ENCODE measurements around the gene FAM50A.

FAM50A gene

DNA sequence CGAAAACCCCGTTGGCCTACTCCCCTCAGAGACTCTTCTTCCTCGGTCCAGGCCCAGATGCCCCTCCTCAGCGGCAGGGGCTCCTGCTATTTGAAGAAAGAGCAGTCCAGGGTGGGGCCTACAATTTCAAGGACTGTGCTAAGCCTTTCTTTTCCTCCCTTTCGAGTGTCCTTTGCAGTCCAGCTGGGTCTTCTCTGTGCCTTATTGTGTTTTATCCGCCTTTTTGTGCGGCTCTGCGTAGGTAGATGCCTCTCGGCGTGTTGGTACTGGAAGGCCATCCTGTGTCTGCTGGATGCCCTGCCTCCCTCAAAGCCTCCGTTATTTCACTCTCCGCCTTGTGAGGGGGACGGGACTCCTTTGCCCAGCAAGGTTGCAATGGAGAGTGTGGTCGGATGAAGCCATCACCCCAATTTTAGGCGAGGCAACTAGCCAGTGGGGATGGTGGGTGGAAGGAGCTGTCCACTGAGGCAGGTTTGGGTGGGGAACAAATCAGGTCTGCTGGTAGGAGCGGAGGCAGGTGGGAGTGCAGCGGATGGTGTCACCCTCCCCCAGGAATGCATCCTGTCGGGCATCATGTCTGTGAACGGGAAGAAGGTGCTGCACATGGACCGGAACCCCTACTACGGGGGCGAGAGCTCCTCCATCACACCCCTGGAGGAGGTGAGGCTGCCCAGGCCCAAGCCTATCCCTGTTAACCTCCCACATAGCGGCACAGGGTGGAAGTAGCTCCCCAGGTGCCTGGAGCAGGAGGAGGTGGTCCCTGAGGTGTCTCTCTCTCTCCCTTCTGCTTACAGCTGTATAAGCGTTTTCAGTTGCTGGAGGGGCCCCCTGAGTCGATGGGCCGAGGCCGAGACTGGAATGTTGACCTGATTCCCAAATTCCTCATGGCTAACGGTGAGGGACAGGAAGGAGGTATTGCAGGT is 5.7 kb upstream of the FAM50A start:
- DNase-seq = peak in 1 of 58 donors; percentile 2

DNA sequence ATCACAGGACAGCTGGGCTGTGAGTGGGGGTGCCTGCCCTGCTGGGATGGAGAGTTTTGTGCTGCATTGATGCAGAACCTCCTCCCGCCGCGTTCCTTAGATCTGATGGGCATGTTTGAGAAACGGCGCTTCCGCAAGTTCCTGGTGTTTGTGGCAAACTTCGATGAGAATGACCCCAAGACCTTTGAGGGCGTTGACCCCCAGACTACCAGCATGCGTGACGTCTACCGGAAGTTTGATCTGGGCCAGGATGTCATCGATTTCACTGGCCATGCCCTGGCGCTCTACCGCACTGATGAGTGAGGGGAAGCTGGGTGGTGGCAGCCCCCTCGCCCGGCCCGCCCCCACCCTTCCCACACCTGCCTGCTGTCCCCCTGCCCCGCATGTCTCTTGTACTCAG is 4.1 kb upstream of the FAM50A start:
- DNase-seq = no peak

DNA sequence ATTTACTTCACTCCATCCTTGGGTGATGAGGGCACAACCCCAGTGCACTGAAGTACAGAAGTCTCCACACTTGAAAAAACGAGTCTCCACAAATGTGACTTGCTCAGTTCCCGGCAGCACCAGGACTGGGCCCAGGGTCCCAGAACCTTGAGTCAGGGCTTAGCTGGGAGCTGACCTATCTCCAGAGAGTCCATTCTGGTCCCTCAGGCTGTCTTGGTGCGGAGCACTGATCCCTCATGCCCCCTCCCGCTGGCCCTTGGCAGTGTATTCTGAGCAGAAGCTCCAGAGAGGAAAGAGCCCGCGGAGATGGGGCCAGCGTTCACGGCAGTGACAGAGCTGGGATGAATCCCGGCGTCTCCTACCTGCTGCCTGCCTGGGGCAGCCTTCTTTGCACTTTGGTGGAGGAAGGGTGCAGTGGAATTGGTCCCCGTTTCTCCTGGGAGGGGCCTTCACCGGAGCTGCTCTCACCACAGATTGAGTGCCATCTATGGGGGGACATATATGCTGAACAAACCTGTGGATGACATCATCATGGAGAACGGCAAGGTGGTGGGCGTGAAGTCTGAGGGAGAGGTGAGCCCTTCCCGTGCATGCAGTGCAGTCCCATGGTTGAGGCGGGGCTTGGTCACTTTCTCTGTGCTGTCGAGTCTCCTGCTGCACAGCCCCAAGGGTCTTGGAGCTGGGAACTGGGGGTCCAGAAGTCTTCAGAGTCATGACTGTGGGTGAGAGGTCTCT is 3.2 kb upstream of the FAM50A start:
- DNase-seq = no peak

DNA sequence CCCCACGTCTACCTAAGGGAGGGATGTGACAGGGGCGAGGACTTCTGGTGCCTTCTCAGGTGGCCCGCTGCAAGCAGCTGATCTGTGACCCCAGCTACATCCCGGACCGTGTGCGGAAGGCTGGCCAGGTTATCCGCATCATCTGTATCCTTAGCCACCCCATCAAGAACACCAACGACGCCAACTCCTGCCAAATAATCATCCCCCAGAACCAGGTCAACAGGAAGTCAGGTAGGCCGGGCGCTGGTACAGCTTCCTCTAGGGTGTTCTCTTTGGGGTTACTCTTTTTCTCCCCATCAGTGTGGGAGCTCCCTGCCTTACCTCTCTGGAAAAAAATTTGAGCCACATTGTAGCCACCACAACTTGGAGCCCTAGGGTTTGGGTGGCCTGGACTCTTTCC is 2.4 kb upstream of the FAM50A start:
- DNase-seq = no peak

DNA sequence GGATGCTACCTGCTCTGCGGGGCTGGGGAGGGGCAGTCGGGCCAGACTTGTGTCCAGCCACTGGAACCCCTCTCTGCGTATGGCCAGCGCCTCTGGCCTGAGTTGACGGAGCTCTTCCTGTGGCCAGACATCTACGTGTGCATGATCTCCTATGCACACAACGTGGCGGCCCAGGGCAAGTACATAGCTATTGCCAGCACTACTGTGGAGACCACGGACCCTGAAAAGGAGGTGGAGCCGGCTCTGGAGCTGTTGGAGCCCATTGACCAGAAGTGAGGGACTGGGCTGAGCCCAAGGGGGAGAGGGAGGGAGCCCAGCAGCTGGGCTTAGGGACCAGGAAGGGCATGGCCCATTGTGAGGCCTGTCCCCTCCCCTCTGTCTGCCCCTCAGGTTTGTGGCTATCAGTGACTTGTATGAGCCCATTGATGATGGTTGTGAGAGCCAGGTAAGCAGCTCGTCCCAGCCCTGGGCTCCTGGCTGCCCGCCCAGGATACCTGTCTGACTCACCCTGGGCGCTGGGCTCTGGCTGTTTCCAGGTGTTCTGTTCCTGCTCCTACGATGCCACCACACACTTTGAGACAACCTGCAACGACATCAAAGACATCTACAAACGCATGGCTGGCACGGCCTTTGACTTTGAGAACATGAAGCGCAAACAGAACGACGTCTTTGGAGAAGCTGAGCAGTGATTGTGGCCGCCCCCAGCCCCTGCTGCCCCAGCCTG is 1.8 kb upstream of the FAM50A start:
- no peak for DNase-seq

DNA sequence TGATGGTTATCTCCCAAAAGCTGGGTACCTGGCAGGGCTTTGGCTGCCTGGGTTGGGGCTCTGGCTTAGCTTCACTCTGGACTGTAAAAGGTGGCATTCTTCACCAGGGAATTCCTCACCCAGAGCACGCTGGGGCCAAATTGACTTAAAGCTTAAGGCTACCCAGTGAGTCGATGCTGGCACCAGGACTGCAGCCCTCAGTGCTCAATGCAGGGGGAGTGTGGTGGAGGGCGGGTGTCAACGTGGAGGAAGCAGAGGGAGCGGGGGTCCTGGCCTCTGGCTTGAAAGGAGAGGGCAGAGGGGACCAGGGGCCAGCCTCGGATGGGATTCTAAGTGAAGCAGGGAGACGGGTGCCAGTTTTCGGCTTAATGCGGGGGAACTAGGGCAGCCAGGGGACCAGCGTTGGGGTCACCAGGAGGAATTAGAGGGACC is 446 bp upstream of the FAM50A start:
- DNase-seq = no peak

DNA sequence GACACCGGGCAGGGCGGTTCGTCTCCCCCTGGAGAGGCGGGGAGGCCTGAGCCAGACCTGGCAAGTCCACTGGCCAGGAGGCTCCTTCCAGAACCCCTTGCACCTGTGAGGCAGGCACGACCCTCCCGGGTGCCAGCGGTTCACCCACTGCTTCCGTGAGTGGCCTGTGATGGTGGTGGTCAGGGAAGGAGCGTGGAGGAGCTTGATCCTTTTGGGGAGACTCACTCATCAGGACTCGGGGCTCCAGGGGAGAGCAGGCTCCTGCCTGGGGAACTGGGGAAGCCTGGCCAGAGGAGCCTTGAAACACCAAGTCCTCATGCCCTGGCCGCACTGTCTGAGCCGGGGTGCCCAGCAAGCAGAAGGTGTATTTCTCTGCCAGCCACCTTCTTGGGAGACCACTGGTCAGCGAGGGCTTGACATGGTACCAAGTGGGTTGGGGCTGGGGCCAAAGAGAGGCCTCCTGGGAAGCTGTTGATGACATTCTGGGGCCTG is 860 bp downstream of the FAM50A start:
- DNase-seq = no peak

DNA sequence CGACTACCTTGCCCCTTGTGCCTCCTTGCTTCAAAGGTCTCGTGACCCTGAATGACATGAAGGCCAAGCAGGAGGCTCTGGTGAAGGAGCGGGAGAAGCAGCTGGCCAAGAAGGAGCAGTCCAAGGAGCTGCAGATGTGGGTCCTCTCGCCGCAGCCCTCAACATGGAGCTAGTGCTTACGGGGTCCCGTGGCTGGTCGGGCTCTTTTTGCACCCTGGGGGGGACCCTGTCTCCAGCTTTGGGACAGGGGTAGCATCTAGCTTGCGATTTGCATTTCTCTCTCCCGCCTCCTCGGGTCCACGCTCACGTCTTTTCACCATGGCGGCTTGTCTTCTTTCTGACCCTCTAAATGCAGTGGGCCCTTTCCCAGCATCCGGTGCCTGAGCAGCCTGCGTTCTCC is 1.8 kb downstream of the FAM50A start:
- no peak for DNase-seq

DNA sequence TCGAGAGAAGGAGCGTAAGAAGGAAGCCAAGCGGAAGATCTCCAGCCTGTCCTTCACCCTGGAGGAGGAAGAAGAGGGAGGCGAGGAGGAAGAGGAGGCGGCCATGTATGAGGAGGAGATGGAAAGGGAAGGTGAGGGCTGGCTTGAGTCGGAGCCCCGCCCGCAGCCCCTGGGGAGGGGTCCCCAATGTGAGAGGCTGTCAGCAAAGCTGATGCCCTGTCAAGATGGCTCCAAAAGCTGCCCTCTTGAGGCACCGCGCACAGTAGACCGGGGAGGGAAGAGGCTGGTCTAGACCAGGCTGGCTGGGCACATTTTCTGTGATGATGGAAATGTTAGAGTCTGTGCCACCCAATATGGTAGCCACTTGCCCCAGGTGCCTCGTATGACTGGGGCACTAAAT is 2.5 kb downstream of the FAM50A start:
- DNase-seq = no peak

DNA sequence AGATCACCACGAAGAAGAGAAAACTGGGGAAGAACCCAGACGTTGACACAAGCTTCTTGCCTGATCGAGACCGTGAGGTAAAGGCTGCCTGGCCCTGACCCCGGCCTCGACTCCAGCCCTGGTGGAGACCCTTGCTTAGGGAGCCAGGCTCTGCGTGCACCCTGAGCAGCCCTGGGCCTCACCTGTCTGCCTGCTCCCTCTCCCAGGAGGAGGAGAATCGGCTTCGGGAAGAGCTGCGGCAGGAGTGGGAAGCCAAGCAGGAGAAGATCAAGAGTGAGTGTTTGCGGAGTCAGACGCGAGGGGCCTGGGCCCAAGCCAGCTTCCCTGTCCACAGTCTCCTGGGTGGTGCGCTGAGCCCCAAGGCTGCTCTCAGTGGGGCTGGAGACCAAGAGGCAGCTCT is 4.5 kb downstream of the FAM50A start:
- no peak for DNase-seq

DNA sequence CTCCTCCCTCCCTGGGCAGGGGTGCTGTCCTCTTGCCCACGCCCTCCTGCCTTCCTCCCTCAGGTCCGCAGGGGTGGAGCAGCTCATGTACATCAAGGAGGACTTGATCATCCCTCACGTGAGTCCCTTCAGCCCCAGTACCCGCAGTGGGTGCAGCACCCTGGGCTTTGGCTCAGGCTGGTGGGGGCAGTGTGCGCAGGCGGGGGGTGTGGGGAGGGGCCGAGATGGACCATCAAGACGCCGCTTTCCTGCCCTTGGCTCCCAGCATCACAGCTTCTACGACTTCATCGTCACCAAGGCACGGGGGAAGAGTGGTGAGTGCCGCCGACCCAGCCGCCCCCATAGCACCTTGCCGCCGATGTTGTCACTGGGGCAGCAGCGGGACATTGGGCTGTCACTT is 5.7 kb downstream of the FAM50A start:
- no peak for DNase-seq

DNA sequence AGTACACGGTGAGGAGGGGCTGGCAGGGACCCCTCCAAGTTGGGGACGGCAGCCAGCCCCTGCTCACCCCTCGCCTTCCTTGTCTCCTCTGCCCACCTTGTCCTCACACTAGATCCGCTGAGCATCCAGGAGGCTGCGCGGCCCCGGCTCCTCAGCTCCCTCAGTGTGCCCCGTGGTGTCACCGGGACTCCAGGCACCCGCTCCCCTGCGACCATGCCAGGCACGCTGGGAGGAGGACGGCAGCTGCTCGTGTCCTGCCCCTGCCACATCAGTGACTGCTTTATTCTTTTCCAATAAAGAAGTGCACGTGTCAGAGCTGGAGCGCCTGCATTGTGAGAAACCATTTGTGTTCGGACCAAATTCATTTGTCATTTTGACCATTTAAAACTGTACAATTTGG is 6.4 kb downstream of the FAM50A start:
- DNase-seq = peak in 19 of 58 donors; percentile 1 to 49 (median 9)

DNA sequence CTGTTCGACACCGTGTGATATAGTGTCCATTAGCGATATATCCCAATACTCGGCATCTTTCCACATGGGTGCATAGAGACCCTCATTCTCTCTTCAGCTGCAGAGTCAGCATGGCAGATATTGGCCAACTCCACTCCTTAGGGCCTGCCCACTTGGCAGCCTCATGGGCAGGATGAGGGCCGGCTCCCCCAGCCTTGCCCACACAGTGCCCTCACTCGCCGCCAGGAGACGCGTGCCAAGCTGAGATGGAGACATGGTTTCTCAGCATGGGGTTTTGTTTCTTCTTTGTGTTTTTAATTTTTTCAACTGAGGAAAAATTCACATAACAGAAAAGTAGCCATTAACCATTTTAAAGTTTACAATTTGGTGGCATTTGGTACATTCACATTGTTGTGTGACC is 8.9 kb downstream of the FAM50A start:
- peak in 17 of 58 donors; percentile 1 to 20 (median 13) for DNase-seq

DNA sequence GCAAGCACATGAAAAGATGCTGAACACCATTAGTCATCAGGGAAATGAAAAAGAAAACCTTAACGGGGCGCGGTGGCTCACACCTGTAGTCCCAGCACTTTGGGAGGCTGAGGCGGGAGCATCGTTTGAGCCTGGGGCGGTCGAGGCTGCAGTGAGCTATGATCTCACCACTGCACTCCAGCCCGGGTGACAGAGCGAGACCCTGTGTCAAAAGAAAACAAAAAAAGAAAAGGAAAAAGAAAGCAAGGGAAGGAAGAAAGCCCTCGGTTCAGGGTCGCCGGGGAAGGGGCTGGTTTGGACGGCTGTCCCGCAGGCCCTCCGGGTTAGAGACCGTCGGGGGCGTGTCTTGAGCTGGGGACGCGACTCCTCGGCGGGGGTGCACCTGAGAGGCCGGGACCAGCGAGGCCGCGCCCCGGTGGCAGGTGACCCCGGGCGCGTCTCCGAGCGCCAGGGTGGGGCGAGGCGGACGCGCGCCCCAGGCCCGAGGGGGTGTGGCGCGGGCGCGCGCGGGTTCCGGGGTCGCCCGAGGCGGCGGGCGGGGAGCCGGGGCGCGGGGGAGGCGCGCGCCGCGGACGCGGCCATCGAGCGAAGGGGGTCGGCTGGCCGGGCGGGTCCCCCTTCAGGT is 13.7 kb downstream of the FAM50A start:
- peak in 13 of 58 donors; percentile 14 to 51 (median 38) for DNase-seq

DNA sequence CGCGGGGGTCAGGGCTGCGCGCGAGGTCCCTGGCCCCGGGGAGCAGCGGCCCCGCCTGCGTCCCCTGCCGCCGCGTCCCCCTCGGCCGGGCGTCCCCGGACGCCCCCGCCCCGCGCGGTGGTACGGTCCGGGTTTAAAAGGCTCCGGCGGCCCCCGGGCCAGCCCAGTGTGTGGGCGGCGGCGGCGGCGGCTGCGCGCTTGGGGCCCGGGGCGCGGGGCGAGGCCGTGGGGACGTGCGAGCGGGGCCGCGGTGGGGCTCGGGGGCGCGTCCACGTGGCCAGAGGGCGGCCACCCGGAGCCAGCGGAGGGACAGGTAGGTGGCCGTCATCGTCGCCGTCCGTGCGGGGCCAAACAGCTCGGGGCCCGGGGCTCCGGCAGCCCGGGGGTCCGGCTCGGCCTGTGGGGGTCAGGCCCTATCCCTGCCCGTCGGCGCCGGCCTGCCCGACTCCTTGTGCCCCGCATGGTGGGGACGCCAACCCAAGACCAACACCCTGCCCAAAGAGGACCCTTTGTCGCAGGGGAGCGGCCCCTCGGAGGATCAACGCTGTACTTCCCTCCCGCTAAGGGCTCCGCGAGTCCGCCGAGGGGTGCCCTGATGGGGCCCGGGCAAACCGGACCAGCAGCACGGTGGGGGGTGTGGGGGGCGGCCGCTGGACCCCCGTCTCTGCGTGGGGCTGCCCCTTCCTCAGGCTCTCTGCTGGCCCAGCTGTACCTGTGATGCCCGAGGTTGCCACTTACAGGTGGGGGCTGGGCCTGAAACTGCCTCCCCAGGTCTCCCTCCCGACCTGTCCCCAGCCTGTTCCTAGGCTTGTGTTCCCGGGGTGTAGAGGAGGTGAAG is 14.4 kb downstream of the FAM50A start, which contains the start of gene PLXNA3:
PLXNA3 (plus strand) TSS at position 166 of the 838 bp plus-strand sequence. CDS start 1,903 bp downstream, outside the sequence.
- DNase-seq = peak in 34 of 58 donors; percentile 3 to 51 (median 24)

DNA sequence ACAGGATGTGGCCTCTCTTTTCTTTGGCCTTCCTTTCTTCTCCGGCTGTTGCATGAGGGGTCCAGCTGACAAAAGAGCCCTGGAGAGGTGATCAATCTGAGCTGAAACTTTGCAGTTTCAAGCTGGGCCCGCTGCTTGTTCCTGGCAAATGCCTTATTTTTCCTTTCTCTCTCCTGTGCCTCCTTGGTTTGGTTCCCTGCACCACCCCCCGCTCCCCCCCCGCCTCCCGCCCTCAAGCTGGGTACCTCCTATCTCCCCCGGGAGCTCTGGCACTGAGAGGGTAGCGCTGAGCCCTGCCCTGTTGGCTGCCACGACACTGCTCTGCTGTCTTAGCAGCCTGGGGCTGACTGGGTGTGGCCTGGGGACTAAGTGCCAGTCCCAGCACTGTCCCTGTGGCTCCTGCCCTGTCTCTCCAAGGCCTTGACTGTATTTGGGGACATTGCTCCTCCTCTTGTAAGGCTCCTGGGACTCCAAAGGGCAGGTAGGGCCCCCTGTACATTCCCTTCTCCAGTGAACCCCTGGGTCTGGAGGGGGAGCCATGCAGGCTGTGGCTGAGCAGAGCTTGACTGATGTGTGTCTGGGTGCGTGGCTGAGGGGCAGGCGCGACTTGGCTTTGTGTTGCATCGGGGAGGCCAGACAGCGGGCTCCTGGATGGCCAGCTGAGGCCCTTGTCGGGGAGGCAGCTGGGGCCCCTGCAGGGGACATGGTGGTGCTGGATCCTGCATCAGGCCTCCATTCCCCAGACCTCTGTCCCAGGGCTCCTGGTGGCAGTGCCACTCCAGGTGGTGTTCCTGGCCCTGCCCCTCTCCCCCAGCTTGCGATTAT is 15.2 kb downstream of the FAM50A start:
- peak in 19 of 58 donors; percentile 4 to 41 (median 12) for DNase-seq

DNA sequence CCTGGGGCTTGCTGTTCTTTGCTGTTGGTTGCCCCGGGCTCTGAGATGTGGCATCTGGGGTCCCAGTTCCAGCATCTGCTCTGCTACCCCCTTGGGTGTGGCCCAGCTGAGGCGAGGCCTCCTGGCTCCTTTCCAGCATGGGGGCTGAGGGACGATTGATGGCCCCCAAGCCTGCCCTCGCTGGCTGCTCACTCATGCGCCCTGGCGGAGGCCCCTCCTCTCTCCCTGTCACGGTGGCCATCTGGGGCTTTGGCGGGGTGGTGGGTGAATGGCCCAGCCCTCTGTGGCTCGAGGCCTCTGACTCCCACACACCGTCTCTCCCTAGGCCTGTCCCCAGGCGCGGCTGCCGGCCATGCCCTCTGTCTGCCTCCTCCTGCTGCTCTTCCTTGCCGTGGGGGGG is 15.9 kb downstream of the FAM50A start:
- DNase-seq = no peak

DNA sequence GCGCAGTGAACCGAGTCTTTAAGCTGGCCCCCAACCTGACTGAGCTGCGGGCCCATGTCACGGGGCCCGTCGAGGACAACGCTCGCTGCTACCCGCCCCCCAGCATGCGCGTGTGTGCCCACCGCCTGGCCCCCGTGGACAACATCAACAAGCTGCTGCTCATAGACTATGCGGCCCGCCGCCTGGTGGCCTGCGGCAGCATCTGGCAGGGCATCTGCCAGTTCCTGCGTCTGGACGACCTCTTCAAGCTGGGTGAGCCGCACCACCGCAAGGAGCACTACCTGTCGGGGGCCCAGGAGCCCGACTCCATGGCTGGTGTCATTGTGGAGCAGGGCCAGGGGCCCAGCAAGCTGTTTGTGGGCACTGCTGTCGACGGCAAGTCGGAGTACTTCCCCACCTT is 16.4 kb downstream of the FAM50A start:
- DNase-seq = peak in 1 of 58 donors; percentile 16

DNA sequence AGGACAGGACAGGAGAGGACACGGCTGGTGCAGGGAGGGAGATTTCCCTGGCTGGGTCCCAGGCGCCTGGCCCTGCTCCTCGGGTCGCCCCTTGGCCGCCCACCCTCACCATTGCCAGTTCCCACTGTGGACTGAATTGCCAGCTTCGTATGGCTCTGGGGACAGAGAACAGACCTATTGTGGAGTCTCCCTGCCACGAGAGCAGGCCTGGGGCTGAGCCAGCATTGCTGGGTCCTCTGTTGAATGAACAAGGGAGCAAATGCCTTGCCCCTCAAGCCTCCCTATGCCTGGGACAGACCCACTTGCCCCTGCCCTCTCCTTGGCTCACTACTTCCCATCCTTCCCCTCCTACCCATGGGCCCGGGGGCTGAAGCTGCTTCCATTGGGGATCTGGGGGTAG is 18.5 kb downstream of the FAM50A start:
- peak in 23 of 58 donors; percentile 3 to 44 (median 12) for DNase-seq
